PFSK-1 (cell line): Measurements from ENCODE around the gene KRT26. TPM values are rescaled to one million over a fixed set of nuclear protein-coding genes. Genes with fewer than 3 reads are reported as not detected.

ENCODE experiments used
- FOXP2 ChIP-seq: optimal IDR thresholded peaks from 2 replicates; pipeline ENCODE3; 2011; ENCODE audit warnings: borderline replicate concordance, control low read depth, inconsistent platforms; ENCODE audit not compliant: insufficient read depth; ENCODE audit errors: extremely low read length, extremely low read depth
- POLR2AphosphoS5 ChIP-seq: IDR thresholded peaks from 2 replicates; pipeline ENCODE4 v1.6.1; 2012; ENCODE audit warnings: low read depth, mild to moderate bottlenecking, control low read depth, low read length, moderate library complexity
- SIN3A ChIP-seq: IDR thresholded peaks from 2 replicates; pipeline ENCODE4 v1.6.1; 2012; ENCODE audit warnings: mild to moderate bottlenecking, low read length, moderate library complexity, borderline replicate concordance; ENCODE audit not compliant: insufficient read depth
- TAF1 ChIP-seq: IDR thresholded peaks from 2 replicates; pipeline ENCODE4 v1.6.1; 2012; ENCODE audit warnings: low read length, control low read depth, borderline replicate concordance; ENCODE audit not compliant: insufficient read depth
- polyA plus RNA-seq: library from polyadenylated mRNA; unstranded; fragments of >200 nt; gene quantifications from one replicate; pipeline ENCODE4 v1.2.1, GENCODE V29; 2012; ENCODE audit warnings: low read depth, missing spikeins; ENCODE audit not compliant: insufficient read length
- TF ChIP-seq, protein P1 (sequence below), 2 experiments: IDR thresholded peaks; 2 replicates each; pipeline versions ENCODE4 v1.6.1 to v1.8.0; 2011 to 2012; ENCODE audit warnings: low read depth in 2 of 2, low read length in 2 of 2, control low read depth in 1 of 2, inconsistent platforms in 1 of 2, mild to moderate bottlenecking in 1 of 2, moderate library complexity in 1 of 2; ENCODE audit not compliant: insufficient read depth in 1 of 2

Gene KRT26, protein sequence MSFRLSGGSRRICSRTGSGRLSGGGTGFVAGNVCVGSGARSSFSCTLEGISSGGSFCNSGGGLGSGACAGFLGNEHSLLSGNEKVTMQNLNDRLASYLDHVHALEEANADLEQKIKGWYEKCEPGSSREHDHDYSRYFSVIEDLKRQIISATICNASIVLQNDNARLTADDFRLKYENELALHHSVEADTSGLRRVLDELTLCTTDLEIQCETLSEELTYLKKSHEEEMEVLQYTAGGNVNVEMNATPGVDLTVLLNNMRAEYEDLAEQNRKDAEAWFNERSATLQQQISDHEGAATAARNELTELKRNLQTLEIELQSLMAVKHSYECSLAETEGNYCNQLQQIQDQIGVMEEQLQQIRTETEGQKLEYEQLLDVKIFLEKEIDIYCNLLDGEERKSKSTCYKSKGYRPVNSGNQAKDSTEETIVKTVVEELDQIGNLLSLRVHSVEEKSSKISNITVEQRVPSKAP
- polyA plus RNA-seq = not detected

DNA sequence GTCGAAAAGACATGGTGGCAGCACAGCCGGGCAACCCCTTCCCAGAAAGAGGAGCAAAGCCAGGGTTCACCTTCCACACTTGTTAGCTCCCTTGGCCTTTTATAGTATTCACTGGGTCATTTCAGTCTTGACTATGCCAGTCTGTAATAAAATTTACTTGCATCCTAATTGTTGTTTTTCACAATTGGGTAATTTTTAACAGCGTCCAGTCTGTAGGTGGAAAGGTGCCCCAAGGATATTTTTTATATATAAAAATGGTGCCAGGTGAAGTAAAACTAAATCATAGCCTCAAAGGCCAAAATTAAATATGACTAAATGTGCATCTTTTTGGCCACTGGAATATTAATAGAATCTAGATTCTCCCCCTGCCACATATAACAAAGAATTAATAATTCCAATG lies at the start of gene KRT26:
TSS of gene KRT26 (minus strand) at position 101 of the 400 bp plus-strand sequence. CDS start at position 13, 88 bp downstream.
- TF ChIP-seq SIN3A = no peak

DNA sequence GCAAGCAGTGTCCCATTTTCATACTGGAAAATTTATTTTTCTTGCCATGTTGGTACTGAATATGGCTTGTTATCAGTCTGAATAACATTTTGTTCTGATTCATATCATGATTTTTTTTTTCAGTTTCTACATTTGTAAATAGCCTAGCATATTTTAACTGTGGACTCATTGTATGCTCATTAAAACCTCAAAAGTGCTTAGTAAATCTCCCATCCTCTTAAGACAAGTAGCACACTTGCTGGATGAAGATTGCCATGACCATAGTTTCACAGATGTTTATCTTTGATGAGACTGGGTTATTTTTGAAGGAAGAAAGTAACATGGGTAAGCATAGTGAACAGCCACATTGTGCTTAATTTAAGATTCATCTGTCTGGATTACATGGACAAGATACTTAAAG lies 49.5 kb upstream of the KRT26 start:
- TF ChIP-seq POLR2AphosphoS5 (no peak), SIN3A (no peak), TAF1 (no peak), FOXP2 (no peak)
- TF ChIP-seq, protein P1, sequence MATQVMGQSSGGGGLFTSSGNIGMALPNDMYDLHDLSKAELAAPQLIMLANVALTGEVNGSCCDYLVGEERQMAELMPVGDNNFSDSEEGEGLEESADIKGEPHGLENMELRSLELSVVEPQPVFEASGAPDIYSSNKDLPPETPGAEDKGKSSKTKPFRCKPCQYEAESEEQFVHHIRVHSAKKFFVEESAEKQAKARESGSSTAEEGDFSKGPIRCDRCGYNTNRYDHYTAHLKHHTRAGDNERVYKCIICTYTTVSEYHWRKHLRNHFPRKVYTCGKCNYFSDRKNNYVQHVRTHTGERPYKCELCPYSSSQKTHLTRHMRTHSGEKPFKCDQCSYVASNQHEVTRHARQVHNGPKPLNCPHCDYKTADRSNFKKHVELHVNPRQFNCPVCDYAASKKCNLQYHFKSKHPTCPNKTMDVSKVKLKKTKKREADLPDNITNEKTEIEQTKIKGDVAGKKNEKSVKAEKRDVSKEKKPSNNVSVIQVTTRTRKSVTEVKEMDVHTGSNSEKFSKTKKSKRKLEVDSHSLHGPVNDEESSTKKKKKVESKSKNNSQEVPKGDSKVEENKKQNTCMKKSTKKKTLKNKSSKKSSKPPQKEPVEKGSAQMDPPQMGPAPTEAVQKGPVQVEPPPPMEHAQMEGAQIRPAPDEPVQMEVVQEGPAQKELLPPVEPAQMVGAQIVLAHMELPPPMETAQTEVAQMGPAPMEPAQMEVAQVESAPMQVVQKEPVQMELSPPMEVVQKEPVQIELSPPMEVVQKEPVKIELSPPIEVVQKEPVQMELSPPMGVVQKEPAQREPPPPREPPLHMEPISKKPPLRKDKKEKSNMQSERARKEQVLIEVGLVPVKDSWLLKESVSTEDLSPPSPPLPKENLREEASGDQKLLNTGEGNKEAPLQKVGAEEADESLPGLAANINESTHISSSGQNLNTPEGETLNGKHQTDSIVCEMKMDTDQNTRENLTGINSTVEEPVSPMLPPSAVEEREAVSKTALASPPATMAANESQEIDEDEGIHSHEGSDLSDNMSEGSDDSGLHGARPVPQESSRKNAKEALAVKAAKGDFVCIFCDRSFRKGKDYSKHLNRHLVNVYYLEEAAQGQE (IDR thresholded peaks at IDR 0.05; ENCODE audit: insufficient read depth in 1 of 2, low read depth in 2 of 2, low read length in 2 of 2) = no peak

DNA sequence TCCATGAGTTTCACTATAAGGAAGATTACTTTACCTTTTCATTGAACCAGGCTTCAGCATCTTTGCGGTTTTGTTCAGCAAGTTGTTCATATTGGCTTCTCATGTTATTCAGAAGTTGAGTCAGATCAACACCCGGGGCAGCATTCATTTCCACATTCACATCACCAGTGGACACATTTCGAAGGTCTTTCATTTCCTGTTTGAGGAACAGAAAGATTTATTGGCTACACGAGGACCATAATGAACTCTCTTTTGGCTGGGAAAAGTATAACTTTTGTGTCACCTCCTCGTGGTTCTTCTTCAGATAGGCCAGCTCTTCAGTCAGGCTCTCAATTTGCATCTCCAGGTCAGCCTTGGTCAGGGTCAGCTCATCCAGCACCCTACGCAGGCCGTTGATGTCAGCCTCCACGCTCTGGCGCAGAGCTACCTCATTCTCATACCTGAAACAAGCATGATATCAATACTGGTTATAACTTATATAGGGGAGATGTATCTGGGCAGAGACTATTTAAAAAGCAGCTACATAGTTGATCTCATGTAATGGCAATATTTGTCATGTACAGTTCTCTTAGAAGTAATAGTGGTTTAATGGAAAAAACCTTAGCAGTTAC lies 48.3 kb upstream of the KRT26 start:
- no peak for TF ChIP-seq TAF1
- no peak for TF ChIP-seq FOXP2
- TF ChIP-seq, protein P1 (IDR thresholded peaks at IDR 0.05; ENCODE audit: insufficient read depth in 1 of 2, low read depth in 2 of 2, low read length in 2 of 2) = no peak
- no peak for TF ChIP-seq SIN3A
- TF ChIP-seq POLR2AphosphoS5 = no peak

DNA sequence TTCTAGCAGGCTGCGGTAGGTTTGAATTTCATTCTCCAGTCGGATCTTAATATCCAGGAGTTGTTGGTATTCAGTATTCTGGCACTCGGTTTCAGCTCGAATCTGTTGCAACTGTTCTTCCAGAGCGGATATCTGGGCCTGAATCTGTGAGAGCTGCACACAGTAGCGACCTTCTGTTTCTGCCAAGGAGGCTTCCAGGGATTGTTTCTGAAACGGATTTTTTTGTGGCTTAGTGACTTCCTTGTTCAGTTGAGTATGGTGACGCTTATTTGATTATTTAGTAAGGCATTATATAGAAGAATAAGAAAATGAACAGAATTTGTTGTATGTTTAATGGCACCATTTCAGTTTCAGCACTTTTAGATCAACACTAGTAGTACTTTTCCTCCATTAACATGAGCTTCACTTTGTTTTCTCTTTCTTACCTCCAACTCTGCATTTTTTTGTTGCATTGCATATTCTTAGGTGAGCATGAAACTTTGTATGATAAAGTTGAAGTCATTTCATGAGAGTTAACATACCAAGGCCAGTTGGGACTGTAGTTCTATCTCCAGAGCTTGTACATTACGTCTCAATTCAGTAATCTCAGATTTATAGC lies 47.6 kb upstream of the KRT26 start:
- TF ChIP-seq SIN3A (no peak), POLR2AphosphoS5 (no peak), FOXP2 (no peak), TAF1 (no peak)
- TF ChIP-seq, protein P1 (IDR thresholded peaks at IDR 0.05; ENCODE audit: insufficient read depth in 1 of 2, low read depth in 2 of 2, low read length in 2 of 2) = no peak

DNA sequence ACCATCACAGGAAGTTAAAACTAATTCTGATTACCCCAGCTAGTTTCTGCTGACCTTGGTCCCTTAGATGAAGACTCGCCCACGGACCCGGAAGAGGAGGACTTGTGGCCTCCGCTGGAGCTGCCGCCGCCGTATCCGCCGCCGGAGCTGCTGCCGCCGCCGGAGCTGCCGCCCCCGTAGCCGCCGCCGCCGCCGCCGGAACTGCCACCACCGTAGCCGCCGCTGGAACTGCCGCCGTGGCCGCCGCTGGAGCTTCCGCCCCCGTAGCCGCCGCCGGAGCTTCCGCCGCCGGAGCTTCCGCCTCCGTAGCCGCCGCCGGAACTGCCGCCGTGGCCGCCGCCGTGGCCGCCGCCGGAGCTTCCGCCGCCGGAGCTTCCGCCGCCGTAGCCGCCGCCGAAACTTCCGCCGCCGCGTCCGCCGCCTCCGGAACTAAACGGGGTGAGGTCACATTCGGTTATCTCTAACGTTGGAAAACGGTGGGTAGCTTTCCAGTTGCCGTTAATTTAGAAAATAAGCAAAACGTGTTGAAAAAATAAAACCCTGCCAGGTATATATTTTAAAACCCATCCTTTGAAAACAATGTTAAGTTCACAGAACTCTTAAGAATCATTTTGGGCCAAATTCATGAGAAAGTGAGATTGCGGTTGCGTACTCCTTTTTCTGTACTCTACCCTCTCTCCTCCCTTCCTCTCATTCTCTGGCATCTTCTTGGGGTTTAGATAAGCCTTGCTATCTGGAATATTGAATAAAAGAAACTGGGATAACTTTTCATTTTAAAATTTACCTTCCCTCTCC lies 46.9 kb upstream of the KRT26 start:
- TF ChIP-seq POLR2AphosphoS5 (peak; percentile 64), TAF1 (0 out of 2 replicates have a peak, but pooled peaks have one; percentile 22), FOXP2 (no peak)
